ENCODE results near the gene TP53.
A peak's percentile ranks its signal among the peaks of the same experiment; 100 is the strongest.

Gene TP53

DNA sequence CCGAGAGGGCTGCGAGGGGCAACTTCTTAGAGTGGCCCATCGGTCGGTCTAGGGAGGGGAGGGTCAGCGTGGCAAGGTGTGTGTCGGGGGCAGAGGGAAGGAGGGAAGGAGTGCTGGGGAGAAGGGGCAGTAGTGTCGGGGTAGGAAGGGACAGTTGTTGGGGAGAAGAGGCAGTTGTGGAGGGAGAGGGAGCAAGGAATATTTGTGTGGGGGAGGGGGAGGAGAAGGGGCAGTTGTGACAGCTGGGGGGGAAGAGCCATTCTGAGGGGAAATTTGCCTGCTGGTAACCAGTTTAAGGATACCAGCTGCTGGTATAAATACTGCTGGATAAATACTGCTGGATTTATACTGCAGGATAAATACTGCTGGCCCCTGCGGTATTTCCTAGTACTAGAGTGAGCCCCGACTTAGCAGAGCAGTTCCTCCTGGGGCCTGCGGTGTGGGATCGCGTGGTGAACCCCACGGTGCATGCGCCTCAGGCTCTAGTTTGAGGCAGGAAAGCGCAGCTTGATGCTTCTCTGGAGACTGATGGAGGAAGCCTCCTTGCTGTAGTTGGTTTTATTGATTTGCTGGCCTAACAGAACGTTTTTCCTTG lies 30.6 kb upstream of the TP53 start:
- DNase-seq (ENCODE audit: insufficient read length, low spot score) (no peak), FAIRE-seq (no peak)
- TF ChIP-seq, protein P1, sequence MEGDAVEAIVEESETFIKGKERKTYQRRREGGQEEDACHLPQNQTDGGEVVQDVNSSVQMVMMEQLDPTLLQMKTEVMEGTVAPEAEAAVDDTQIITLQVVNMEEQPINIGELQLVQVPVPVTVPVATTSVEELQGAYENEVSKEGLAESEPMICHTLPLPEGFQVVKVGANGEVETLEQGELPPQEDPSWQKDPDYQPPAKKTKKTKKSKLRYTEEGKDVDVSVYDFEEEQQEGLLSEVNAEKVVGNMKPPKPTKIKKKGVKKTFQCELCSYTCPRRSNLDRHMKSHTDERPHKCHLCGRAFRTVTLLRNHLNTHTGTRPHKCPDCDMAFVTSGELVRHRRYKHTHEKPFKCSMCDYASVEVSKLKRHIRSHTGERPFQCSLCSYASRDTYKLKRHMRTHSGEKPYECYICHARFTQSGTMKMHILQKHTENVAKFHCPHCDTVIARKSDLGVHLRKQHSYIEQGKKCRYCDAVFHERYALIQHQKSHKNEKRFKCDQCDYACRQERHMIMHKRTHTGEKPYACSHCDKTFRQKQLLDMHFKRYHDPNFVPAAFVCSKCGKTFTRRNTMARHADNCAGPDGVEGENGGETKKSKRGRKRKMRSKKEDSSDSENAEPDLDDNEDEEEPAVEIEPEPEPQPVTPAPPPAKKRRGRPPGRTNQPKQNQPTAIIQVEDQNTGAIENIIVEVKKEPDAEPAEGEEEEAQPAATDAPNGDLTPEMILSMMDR (IDR thresholded peaks at IDR 0.05; ENCODE audit: insufficient read depth, missing control alignments) = no peak

DNA sequence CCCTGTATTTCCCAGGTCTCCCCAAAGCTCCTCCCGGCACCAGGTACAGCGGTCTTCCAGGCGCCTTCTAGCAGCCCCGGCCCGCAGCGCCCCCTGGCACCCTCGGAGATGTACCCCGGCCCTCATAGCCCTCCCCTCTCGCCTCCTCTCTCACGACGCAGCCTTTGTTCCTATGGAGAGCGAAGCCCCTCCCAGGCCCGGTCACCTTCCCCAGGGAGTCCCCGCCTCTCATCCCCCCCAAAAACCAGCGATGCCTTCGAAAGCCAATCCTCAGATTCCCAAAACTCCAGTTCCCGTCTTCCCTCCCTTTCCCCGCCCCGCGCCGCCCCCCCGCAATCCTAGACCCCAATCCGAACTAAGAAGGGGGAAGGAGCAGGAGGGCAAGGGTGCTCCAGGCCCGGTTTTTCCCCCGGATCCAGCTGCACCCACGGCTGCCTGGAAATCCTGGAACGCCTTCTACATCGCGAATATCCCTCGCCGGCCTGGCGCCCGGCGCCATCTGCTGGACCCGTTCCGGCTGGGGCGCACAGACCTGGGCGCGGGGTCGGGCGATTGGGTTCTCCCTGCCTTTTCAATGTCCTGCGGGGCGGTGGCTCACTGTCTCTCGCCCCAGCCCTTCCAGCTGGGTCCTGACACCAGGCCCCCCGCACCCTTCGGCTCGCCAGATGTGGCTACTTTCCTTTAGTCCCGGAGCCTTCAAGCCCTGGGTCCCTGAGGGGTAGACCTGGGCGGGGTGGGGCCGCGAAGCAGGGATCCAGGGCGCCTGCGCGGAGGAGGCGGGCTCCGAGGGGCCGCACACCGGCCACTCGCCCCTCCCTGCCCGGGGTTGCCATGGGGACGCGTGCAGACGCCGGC lies 29.8 kb upstream of the TP53 start, which contains the start of gene DNAH2:
DNAH2 (plus strand) TSS at position 844 of the 855 bp plus-strand sequence. CDS start 1,991 bp downstream, outside the sequence.
- TF ChIP-seq, protein P1 (IDR thresholded peaks at IDR 0.05; ENCODE audit: insufficient read depth, missing control alignments) = peak; percentile 34
- FAIRE-seq (no peak), DNase-seq (ENCODE audit: insufficient read length, low spot score) (peak; percentile 69)

DNA sequence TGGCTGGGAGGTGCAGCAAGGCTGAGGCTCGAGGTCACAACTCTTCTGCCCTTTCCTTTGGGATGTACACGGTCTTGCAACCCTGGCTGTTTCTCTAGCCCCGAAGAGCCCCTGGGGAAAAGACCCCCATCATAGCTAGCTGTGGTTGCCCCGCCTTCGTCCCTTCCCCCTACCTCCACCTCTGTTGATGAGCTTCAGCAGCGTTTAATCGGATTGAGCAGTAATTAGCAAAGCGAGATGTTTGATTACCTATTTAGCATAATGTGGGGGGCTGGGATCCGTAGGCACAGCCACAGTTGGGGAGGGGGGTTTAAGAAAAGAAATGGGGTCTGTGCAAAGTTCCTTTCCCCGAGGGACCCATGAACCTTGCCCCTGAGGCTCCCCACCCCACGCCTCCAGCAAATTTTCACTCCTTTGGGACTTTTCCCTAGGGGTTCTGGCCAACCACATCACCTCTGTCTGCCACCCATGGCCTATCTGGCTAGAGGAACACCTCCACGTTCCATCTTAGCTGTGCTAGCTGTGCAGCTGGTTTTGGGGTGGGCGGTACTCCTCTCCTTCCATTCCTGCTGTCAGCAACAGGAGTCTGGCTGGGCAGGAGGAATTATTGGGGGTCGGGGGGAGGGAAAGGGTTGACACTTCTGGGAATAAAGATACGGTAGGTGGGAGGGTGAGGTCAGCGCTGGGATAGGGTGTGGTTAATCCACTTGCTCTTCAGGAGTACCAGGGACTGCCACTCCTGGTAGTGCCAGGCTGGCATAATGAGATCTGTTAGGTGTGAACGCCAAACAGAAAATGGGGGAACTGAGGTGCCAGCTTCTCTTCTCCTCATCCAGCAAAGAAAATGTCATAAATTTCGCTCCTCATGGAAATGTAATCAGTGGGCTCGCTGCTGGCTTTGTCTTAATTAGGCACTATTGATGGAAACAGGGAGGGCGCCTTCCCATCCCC lies 28.9 kb upstream of the TP53 start:
- TF ChIP-seq, protein P1 (IDR thresholded peaks at IDR 0.05; ENCODE audit: insufficient read depth, missing control alignments) = no peak
- DNase-seq (ENCODE audit: insufficient read length, low spot score) (no peak), FAIRE-seq (no peak)

DNA sequence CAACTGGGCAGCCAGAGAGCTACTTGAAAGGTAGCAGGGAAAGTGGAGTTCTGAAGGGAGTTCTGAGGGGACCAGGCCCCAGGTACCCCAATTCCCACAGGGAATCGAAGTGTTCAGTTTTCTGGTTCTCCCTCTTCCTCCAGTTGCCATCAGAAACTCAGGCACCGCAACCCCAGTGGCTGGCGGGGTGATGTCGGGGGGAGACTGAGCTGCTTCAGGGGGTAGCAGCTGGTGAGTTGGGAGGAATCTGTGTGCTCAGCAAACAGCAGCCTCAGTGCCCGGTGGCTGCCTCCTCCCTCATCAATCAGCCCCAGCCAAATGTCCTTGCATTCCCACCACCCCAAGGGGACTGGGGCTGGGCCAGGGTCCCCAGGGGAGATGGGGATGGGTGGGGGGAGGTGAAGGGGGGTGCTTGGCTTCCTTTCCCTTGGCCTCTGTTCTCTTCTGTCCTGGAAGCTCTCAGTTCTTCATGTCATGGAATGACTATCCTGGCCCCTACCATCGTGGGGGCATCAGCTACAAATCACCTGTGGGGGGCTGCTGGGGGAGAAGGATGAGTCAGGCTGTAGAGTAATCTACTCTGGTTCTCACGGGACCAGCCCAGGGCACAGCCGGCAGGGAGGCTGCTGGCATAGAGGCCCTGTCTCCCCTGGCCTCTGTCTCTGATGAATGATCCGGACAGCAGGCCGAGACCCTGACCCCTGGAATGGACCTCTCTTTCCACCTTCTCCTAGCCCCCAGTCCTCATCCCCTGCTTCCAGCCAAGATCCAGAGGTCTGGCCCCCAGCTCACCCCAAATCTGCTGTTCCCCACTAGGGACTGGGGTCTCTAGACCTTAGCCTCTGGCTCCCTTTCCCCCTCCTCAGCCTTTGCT lies 27.7 kb upstream of the TP53 start:
- TF ChIP-seq, protein P1 (IDR thresholded peaks at IDR 0.05; ENCODE audit: insufficient read depth, missing control alignments) = no peak
- FAIRE-seq (no peak), DNase-seq (ENCODE audit: insufficient read length, low spot score) (no peak)

DNA sequence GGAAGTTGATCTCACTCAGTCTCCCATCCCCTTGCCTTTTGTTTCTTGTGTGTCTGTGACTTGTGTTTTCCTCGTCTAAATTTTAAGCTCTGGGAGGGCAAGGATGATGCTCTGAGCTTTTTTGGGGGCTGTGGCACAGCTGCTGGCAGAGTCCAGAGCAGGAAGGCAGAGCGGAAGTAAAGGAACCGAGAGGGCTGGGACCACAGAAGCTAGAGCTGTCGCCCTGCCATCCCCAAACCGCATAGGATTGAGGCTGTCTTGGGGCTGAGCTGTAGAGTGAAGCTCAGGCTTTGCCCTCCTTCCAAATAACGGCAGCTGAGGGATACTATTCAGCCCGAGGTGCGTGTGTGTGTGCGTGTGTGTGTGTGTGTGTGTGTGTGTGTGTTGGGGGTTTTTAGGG lies 26.5 kb upstream of the TP53 start:
- no peak for DNase-seq (ENCODE audit: insufficient read length, low spot score)
- no peak for FAIRE-seq
- TF ChIP-seq, protein P1 (IDR thresholded peaks at IDR 0.05; ENCODE audit: insufficient read depth, missing control alignments) = no peak

DNA sequence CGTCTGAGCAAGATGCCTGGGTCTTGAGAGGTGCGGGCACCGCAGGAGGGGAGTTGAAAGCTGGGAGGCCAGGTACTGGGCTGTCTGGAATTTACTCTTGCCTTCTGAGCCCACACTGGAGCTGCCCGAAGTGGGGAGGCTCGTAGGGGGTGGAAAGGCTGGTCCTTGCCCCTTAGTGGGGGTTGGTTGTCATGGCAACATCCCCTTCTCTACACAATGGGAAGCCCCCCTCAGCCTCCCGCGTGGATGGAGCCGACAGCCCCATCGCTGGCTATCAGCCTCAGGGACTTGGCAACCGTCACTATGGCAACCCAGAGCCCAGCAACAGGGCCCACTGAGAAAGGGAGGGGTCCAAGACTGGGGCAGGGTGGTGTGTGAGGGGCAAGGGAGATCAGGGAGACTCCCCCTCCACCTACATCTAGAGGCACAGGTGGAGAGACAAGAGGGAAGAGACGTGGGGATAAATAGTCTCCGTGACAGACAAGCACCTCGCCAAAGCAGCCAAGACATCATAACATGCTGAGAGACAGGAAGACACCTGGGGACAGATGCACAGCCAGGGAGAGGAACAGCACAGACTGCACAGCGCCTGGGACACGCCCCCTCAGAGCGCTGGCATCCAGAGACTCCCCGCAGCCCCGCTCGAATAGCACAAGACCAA lies 25.0 kb upstream of the TP53 start:
- DNase-seq (ENCODE audit: insufficient read length, low spot score) (no peak), FAIRE-seq (no peak)
- TF ChIP-seq, protein P1 (IDR thresholded peaks at IDR 0.05; ENCODE audit: insufficient read depth, missing control alignments) = no peak

Data from D721Med (cell line).